Globus pallidus (tissue), 1 donor: ENCODE data around the gene PRM3.

Source experiments
- DNase-seq: peaks from one replicate; pipeline ENCODE4 v3.0.0-alpha.2; 2015; ENCODE audit warnings: low spot score

PRM3 gene

GRCh38 chr16:11224894-11225676, 48.3 kb downstream of the PRM3 start:
- no peak for DNase-seq

- no peak for DNase-seq
These were observed 49.1 kb downstream of the PRM3 start for GRCh38 chr16:11224096-11224893.
